Gastroesophageal sphincter (tissue), 3 donors: ENCODE measurements around the gene CNTN2.

Experiments
- CTCF ChIP-seq, 4 experiments: fragments of 200-600 bp in 2 of 4; fragments of 450-650 bp in 2 of 4; sonication (generic) in 1 of 4; IDR thresholded peaks; one replicate each; pipeline ENCODE4 v1.5.1; 2017 to 2019; ENCODE audit warnings: antibody characterized with exemption in 4 of 4, mild to moderate bottlenecking in 2 of 4, moderate library complexity in 2 of 4
- EP300 ChIP-seq: sonication (generic); formaldehyde crosslinking; IDR thresholded peaks from one replicate; pipeline ENCODE4 v1.6.1; 2017; ENCODE audit warnings: antibody characterized with exemption, mild to moderate bottlenecking
- POLR2A ChIP-seq, 2 donors: fragments of 450-650 bp; IDR thresholded peaks; one replicate each; pipeline ENCODE4 v1.6.1; 2017; ENCODE audit warnings: antibody characterized with exemption in 2 of 2, mild to moderate bottlenecking in 2 of 2, moderate library complexity in 1 of 2
- POLR2AphosphoS5 ChIP-seq: sonication (generic); formaldehyde crosslinking; IDR thresholded peaks from one replicate; pipeline ENCODE4 v1.6.1; 2017; ENCODE audit warnings: antibody characterized with exemption

GRCh38 chr1:205066141-205066818, 23.3 kb downstream of the CNTN2 start:
- no peak for TF ChIP-seq POLR2AphosphoS5
- no peak for TF ChIP-seq CTCF (IDR thresholded peaks at IDR 0.05)
- TF ChIP-seq POLR2A (IDR thresholded peaks at IDR 0.05), result no peak
- no peak for TF ChIP-seq EP300
